GM12873 (cell line): ENCODE data around the gene KLHL29.

Experiments
- CTCF ChIP-seq: IDR thresholded peaks from 2 replicates; pipeline ENCODE4 v1.5.1; 2012; ENCODE audit warnings: low read depth, mild to moderate bottlenecking, moderate library complexity, low read length, control low read depth; ENCODE audit not compliant: insufficient read depth; ENCODE audit errors: missing control alignments

KLHL29 gene

GRCh38 chr2:23592061-23592685 lies 207.2 kb downstream of the KLHL29 start:
- TF ChIP-seq CTCF, result no peak

GRCh38 chr2:23592898-23593751 lies 208.1 kb downstream of the KLHL29 start:
- no peak for TF ChIP-seq CTCF

GRCh38 chr2:23593752-23594459 lies 208.9 kb downstream of the KLHL29 start:
- no peak for TF ChIP-seq CTCF

GRCh38 chr2:23594460-23594825 lies 209.5 kb downstream of the KLHL29 start:
- no peak for TF ChIP-seq CTCF

- TF ChIP-seq CTCF, result no peak
Observed at GRCh38 chr2:23595021-23595420, 210.0 kb downstream of the KLHL29 start.

- TF ChIP-seq CTCF, result no peak
Observed at GRCh38 chr2:23595601-23596251, 210.7 kb downstream of the KLHL29 start.

- TF ChIP-seq CTCF, result no peak
Observed at GRCh38 chr2:23596316-23596885, 211.4 kb downstream of the KLHL29 start.
